Endothelial cell of umbilical vein (primary cell): ENCODE measurements around the gene CNPY1. TPM values are rescaled to one million over a fixed set of nuclear protein-coding genes. Genes with fewer than 3 reads are reported as not detected.

ENCODE experiments used
- BruUV-seq: library from RNA; stranded (reverse); fragments of 400-500 nt; replicated peaks from 2 replicates; lab custom pipeline; 2021; lab: Mats Ljungman, UMichigan
- CTCF ChIA-PET: fragments of 300-600, 350-600 bp; sonication (Branson Sonifier 250); formaldehyde crosslinking; loops from one replicate; lab custom pipeline; 2021; ENCODE audit warnings: antibody characterized with exemption, inconsistent platforms; lab: Charles Lee
- POLR2A ChIA-PET: fragments of 300-600, 350-600 bp; sonication (Branson Sonifier 250); formaldehyde crosslinking; loops from one replicate; lab custom pipeline; 2021; ENCODE audit warnings: antibody characterized with exemption, inconsistent platforms; lab: Charles Lee
- DNase-seq: peaks from one replicate; pipeline ENCODE4 v3.0.0-alpha.2; 2011; ENCODE audit warnings: low read depth, low spot score
- FAIRE-seq: peaks from 2 replicates; lab custom pipeline; 2011; peaks lifted over from hg19 to GRCh38; lab: Jason Lieb, UNC
- H2AFZ ChIP-seq: 2 replicates; pipeline ENCODE4 v1.6.0; 2012; ENCODE audit warnings: low read depth, low read length, control low read depth, inconsistent platforms
- H3K27ac ChIP-seq: 2 replicates; pipeline ENCODE4 v1.5.1; 2011; ENCODE audit warnings: low read depth, mild to moderate bottlenecking, control low read depth, low read length, moderate library complexity; ENCODE audit not compliant: insufficient read depth
- H3K27me3 ChIP-seq, 2 experiments: 2 replicates each; pipeline versions ENCODE4 v1.6.0 to v1.6.1; 2011; ENCODE audit warnings: low read length in 2 of 2, mixed read lengths in 1 of 2; ENCODE audit not compliant: control insufficient read depth in 2 of 2, insufficient read depth in 2 of 2
- H3K36me3 ChIP-seq, 2 experiments: 2 replicates in 1 of 2; 3 replicates in 1 of 2; pipeline ENCODE4 v1.5.1; 2011; ENCODE audit warnings: low read length in 2 of 2, mild to moderate bottlenecking in 1 of 2, moderate library complexity in 1 of 2; ENCODE audit not compliant: control insufficient read depth in 2 of 2, insufficient read depth in 2 of 2; ENCODE audit errors: extremely low read depth in 1 of 2
- H3K4me1 ChIP-seq: 3 replicates; pipeline ENCODE4 v1.5.1; 2011; ENCODE audit warnings: mild to moderate bottlenecking, low read length; ENCODE audit not compliant: control insufficient read depth, insufficient read depth; ENCODE audit errors: extremely low read depth
- H3K4me2 ChIP-seq: 2 replicates; pipeline ENCODE4 v1.6.1; 2011; ENCODE audit warnings: low read length, control low read depth, mixed read lengths; ENCODE audit not compliant: insufficient read depth
- H3K4me3 ChIP-seq, 3 experiments: fragments of 200-600 bp in 1 of 3; sonication (generic), shearing (Covaris generic) in 1 of 3; replicated peaks in 1 of 3; 2 replicates each; pipeline ENCODE4 v1.5.1; 2011 to 2016; ENCODE audit warnings: control low read depth in 3 of 3, low read length in 3 of 3, mild to moderate bottlenecking in 2 of 3, inconsistent platforms in 1 of 3, low read depth in 1 of 3, moderate library complexity in 1 of 3; ENCODE audit not compliant: insufficient read depth in 1 of 3
- H3K79me2 ChIP-seq: 2 replicates; pipeline ENCODE4 v1.6.0; 2012; ENCODE audit warnings: low read length, inconsistent platforms; ENCODE audit not compliant: control insufficient read depth, insufficient read depth
- H3K9ac ChIP-seq: replicated peaks from 2 replicates; pipeline ENCODE3; 2011; ENCODE audit warnings: low read length, control low read depth; ENCODE audit not compliant: insufficient read depth; ENCODE audit errors: extremely low read depth
- H3K9me1 ChIP-seq: replicated peaks from 3 replicates; pipeline ENCODE4 v1.6.0; 2011; ENCODE audit warnings: mild to moderate bottlenecking, low read length; ENCODE audit not compliant: control insufficient read depth, insufficient read depth; ENCODE audit errors: extremely low read depth
- H3K9me3 ChIP-seq: replicated peaks from 2 replicates; pipeline ENCODE4 v1.5.1; 2012; ENCODE audit warnings: low read length, inconsistent platforms; ENCODE audit not compliant: control insufficient read depth, insufficient read depth
- H4K20me1 ChIP-seq: replicated peaks from 2 replicates; pipeline ENCODE3; 2011; ENCODE audit warnings: mild to moderate bottlenecking, low read length; ENCODE audit not compliant: control insufficient read depth, insufficient read depth; ENCODE audit errors: extremely low read depth
- CTCF ChIP-seq, 2 donors: IDR thresholded peaks; 1 replicate in 1 of 2; 2 replicates in 1 of 2; pipeline ENCODE4 v1.5.1; 2011; ENCODE audit warnings: low read length in 2 of 2, mild to moderate bottlenecking in 2 of 2, moderate library complexity in 2 of 2, control low read depth in 1 of 2, inconsistent platforms in 1 of 2, low read depth in 1 of 2; ENCODE audit not compliant: insufficient read depth in 1 of 2; ENCODE audit errors: extremely low read depth in 1 of 2
- EZH2 ChIP-seq: IDR thresholded peaks from 2 replicates; pipeline ENCODE4 v1.6.1; 2012; ENCODE audit warnings: borderline replicate concordance, low read depth, mild to moderate bottlenecking, moderate library complexity, low read length, inconsistent platforms; ENCODE audit not compliant: severe bottlenecking
- FOS ChIP-seq: IDR thresholded peaks from 2 replicates; pipeline ENCODE4 v1.6.1; 2011; ENCODE audit warnings: mild to moderate bottlenecking, low read length, moderate library complexity, borderline replicate concordance; ENCODE audit not compliant: insufficient read depth
- GATA2 ChIP-seq: IDR thresholded peaks from 2 replicates; pipeline ENCODE4 v1.7.0; 2011; ENCODE audit warnings: low read depth, mild to moderate bottlenecking, moderate library complexity, mixed read lengths, low read length; ENCODE audit not compliant: insufficient read length, insufficient read depth
- JUN ChIP-seq: IDR thresholded peaks from 2 replicates; pipeline ENCODE4 v1.6.1; 2011; ENCODE audit warnings: borderline replicate concordance, low read depth; ENCODE audit not compliant: insufficient read length, insufficient read depth
- MAX ChIP-seq: IDR thresholded peaks from 2 replicates; pipeline ENCODE4 v1.6.1; 2011; ENCODE audit not compliant: insufficient read depth, insufficient read length
- MYC ChIP-seq: IDR thresholded peaks from one replicate; pipeline ENCODE4 v1.6.1; 2011; ENCODE audit warnings: mild to moderate bottlenecking, low read depth, low read length
- POLR2A ChIP-seq: IDR thresholded peaks from 2 replicates; pipeline ENCODE4 v1.6.1; 2012; ENCODE audit warnings: low read depth, mild to moderate bottlenecking, control low read depth, low read length
- POLR2AphosphoS5 ChIP-seq: IDR thresholded peaks from 2 replicates; pipeline ENCODE4 v1.6.1; 2012; ENCODE audit warnings: low read depth, mild to moderate bottlenecking, control low read depth, low read length, moderate library complexity; ENCODE audit not compliant: insufficient read depth
- dilution Hi-C: fragments of 300-500 bp; cut with MboI; formaldehyde crosslinking; loops from one replicate; pipeline ENCODE4 v1.15.0; 2019; ENCODE audit warnings: low sequenced_read_pairs; ENCODE audit not compliant: extremely low pct_ligation_motif_present
- intact Hi-C: fragments of 100-400 bp; cut with micrococcal nuclease; formaldehyde crosslinking; loops from one replicate; pipeline ENCODE4 v1.10.0; 2022
- polyA plus RNA-seq, 4 experiments: library from polyadenylated mRNA; depleted of rRNA in 3 of 4; stranded (reverse) in 3 of 4; unstranded in 1 of 4; fragments of >200 nt; gene quantifications; 2 replicates each; pipeline versions ENCODE4 v1.2.1 to v1.2.3, GENCODE V29; 2011 to 2012; ENCODE audit warnings: missing spikeins in 1 of 4
- total RNA-seq: library from RNA; stranded (reverse); gene quantifications from 2 replicates; pipeline ENCODE4 v1.2.3, GENCODE V29; 2021

The CNPY1 gene
- total and polyA plus RNA-seq, 2 donors (not counting 3 experiments of a cell fraction or from before 2014, with no cell fraction given): not detected

- H3K4me3 ChIP-seq: no peak overlapping the region
- H3K4me2 ChIP-seq: no peak overlapping the region
- dilution Hi-C loops: no loop called here
- H3K36me3 ChIP-seq: no peaks in the 10 kb centered on the region
- no peaks in the 10 kb centered on the region for H3K9me3 ChIP-seq
- no peaks in the 10 kb centered on the region for H4K20me1 ChIP-seq
- no peak for FAIRE-seq
- TF ChIP-seq JUN: no peak
- TF ChIP-seq MYC: no peak
- TF ChIP-seq CTCF (IDR thresholded peaks at IDR 0.05; ENCODE audit: extremely low read depth in 1 of 2, insufficient read depth in 1 of 2, low read depth in 1 of 2, low read length in 2 of 2): no peak
- no peak for TF ChIP-seq POLR2A
- no peak for TF ChIP-seq EZH2
- no peak for TF ChIP-seq FOS
- no peak for TF ChIP-seq GATA2
- no peak for TF ChIP-seq MAX
- TF ChIP-seq POLR2AphosphoS5: no peak
- no peaks in the 10 kb centered on the region for H3K27me3 ChIP-seq
- H2AFZ ChIP-seq: no peak overlapping the region
- H3K9ac ChIP-seq: no peak overlapping the region
- no peak for DNase-seq
- CTCF ChIA-PET: interaction anchor here (2.4 kb wide), 1 partner anchor 10 kb away, joined by 11 read pairs; no protein-coding TSS in a partner anchor
- intact Hi-C loops: no loop called here
- no peaks in the 10 kb centered on the region for H3K9me1 ChIP-seq
- POLR2A ChIA-PET: no interaction called here
- H3K79me2 ChIP-seq: no peaks in the 10 kb centered on the region
- no TSS peak for BruUV-seq
- H3K27ac ChIP-seq: no peak overlapping the region
- no peaks in the 10 kb centered on the region for H3K4me1 ChIP-seq
These were observed 42.9 kb upstream of the CNPY1 start for GRCh38 chr7:155589001-155589980.
